Lung (tissue), 12 donors: ENCODE results near the gene C19orf12. TPM values are rescaled to one million over a fixed set of nuclear protein-coding genes. Genes with fewer than 3 reads are reported as not detected.

Source experiments
- ATAC-seq: fragments of 200-7000 bp; cut with Tn5 transposase; one replicate; pipeline ENCODE4 v1.9.1; 2020; ENCODE audit warnings: moderate number of reproducible peaks; ENCODE audit not compliant: insufficient read depth, low FRiP score
- DNase-seq, 3 donors: peaks; one replicate each; pipeline ENCODE4 v3.0.0-alpha.2; 2013 to 2017
- H3K27ac ChIP-seq, 2 donors: one replicate each; pipeline ENCODE4 v1.5.1; 2013; ENCODE audit warnings: mild to moderate bottlenecking in 2 of 2, moderate library complexity in 2 of 2, control low read depth in 1 of 2, inconsistent platforms in 1 of 2, low read depth in 1 of 2, low read length in 1 of 2
- H3K27me3 ChIP-seq, 3 donors: one replicate each; pipeline ENCODE4 v1.5.1; 2013; ENCODE audit warnings: low read length in 2 of 3; ENCODE audit not compliant: control insufficient read depth in 3 of 3, insufficient read depth in 3 of 3
- H3K36me3 ChIP-seq, 4 donors: one replicate each; pipeline ENCODE4 v1.5.1; 2013; ENCODE audit warnings: low read length in 4 of 4, mild to moderate bottlenecking in 1 of 4, moderate library complexity in 1 of 4; ENCODE audit not compliant: control insufficient read depth in 4 of 4, insufficient read depth in 4 of 4
- H3K4me1 ChIP-seq, 5 donors: one replicate each; pipeline ENCODE4 v1.5.1; 2013; ENCODE audit warnings: low read length in 5 of 5, mild to moderate bottlenecking in 2 of 5, moderate library complexity in 1 of 5; ENCODE audit not compliant: control insufficient read depth in 5 of 5, insufficient read depth in 5 of 5
- H3K4me3 ChIP-seq: one replicate; pipeline ENCODE4 v1.5.1; 2013; ENCODE audit warnings: mild to moderate bottlenecking, control low read depth, moderate library complexity
- H3K9ac ChIP-seq, 2 donors: one replicate each; pipeline ENCODE4 v1.5.1; 2013; ENCODE audit warnings: low read length in 2 of 2, control low read depth in 1 of 2; ENCODE audit not compliant: insufficient read depth in 1 of 2
- H3K9me3 ChIP-seq, 4 donors: one replicate each; pipeline ENCODE4 v1.5.1; 2013; ENCODE audit warnings: low read length in 3 of 4, mild to moderate bottlenecking in 1 of 4, moderate library complexity in 1 of 4; ENCODE audit not compliant: control insufficient read depth in 4 of 4, insufficient read depth in 3 of 4
- WGBS, 2 donors: extraction: QIAGEN DNeasy Blood & Tissue Kit; methylation state at CpG; one replicate each; pipeline ENCODE4 v1.1.7; 2013; 5-methylcytosine and 5-hydroxymethylcytosine counted together
- polyA plus RNA-seq, 2 donors: library from polyadenylated mRNA; stranded (reverse); fragments of 200-250 nt; gene quantifications; one replicate each; pipeline ENCODE4 v1.2.1, GENCODE V29; 2013
- total RNA-seq, 2 donors: library from RNA; depleted of rRNA in 1 of 2; stranded (reverse); fragments of >200 nt in 1 of 2; gene quantifications; one replicate each; pipeline ENCODE4 v1.2.1, GENCODE V29; 2014 to 2021
- TF ChIP-seq, protein P1 (sequence below): IDR thresholded peaks from 2 replicates; pipeline ENCODE4 v1.5.1; 2012; ENCODE audit warnings: mild to moderate bottlenecking; ENCODE audit errors: control extremely low read depth, extremely low read depth
- donor health status: control.
- donor health status: control.
- donor health status: Bipolar disorder and iron deficiency.
- donor health status: healthy.
- donor health status: DM: yes; HTN: yes; CAD: no.

The C19orf12 gene
- total and polyA plus RNA-seq, 4 donors, result 11.4 to 26.0 (median 17.7) TPM

DNA sequence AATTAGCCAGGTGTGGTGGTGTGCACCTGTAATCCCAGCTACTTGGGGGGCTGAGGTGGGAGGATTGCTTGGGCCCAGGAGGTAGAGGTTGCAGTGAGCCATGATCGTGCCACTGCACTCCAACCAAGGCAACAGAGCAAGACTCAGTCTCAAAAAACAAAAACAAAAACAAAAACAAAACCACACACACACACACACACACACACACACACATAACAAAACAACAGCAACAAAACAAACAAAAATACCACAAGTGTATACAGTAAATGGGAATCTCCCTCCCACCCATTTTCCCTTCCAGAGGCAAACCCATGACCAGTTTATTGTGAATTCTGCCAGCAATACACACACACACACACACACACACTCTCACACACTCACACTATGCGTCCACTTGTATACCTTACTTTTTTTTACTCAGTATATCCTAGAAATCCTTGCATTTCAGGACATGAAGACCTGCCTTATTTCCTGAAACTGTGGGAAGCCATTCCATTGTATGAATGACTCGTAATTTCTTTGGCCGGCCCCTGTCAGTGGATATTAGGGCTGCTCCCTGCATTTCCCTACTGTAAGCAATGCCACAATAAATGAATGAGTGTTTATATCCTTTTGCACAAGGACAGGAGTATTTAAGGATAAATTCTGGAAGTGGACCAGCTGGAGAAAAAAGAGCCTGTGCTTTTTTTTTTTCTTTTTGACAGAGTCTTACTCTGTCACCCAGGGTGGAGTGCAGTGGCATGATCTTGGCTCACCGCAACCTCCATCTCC lies 56.7 kb downstream of the C19orf12 start:
- TF ChIP-seq, protein P1, sequence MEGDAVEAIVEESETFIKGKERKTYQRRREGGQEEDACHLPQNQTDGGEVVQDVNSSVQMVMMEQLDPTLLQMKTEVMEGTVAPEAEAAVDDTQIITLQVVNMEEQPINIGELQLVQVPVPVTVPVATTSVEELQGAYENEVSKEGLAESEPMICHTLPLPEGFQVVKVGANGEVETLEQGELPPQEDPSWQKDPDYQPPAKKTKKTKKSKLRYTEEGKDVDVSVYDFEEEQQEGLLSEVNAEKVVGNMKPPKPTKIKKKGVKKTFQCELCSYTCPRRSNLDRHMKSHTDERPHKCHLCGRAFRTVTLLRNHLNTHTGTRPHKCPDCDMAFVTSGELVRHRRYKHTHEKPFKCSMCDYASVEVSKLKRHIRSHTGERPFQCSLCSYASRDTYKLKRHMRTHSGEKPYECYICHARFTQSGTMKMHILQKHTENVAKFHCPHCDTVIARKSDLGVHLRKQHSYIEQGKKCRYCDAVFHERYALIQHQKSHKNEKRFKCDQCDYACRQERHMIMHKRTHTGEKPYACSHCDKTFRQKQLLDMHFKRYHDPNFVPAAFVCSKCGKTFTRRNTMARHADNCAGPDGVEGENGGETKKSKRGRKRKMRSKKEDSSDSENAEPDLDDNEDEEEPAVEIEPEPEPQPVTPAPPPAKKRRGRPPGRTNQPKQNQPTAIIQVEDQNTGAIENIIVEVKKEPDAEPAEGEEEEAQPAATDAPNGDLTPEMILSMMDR, result no peak
- H3K36me3 ChIP-seq, result no peaks in the 10 kb centered on the region
- no peak for ATAC-seq
- no peak overlapping the region for H3K9ac ChIP-seq
- H3K4me1 ChIP-seq, result peaks cover 0 to 10% (median 2%) of the 10 kb centered on the region in 5 donors
- H3K4me3 ChIP-seq, result no peak overlapping the region
- DNase-seq, result no peak
- no peaks in the 10 kb centered on the region for H3K27me3 ChIP-seq
- no peak overlapping the region for H3K27ac ChIP-seq
- no peaks in the 10 kb centered on the region for H3K9me3 ChIP-seq
- WGBS, 2 donors, result 72 to 85% methylated on average over 5 of the region's 5 CpGs

DNA sequence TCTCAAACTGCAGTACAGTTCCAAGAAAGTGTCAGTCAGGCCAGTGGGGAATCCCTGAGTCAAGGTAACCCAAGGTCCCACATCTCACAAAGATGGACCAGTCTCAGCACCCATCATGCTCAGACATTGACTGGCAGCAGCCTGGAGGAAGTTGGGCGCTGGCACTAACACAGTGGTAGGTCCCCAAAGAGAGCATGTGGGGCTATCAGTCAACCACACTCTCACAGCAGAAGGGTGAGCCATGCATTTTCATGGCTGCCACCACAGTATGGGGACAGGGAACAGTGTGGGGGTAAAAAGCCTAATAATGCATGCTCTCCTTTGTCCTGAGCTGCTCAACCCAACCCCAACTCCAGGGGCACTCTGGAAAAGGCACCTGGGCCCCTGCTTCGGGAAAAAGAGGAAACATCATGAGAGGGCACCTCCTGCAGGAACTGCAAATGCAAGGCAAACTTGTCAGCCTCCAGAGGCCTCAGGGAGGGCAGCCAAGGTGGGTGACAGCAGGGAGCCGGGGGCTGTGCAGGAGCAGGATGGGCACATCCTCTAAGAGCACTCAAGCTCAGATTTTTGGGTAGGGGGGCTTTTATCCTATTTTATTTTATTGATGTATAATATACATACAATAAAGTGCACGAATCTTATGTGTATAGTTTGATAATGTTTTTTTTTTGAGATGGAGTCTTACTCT lies 59.3 kb downstream of the C19orf12 start:
- peaks cover 0 to 3% (median 0%) of the 10 kb centered on the region in 3 donors for H3K27me3 ChIP-seq
- H3K36me3 ChIP-seq, result no peaks in the 10 kb centered on the region
- no peaks in the 10 kb centered on the region for H3K9me3 ChIP-seq
- DNase-seq (no peak), ATAC-seq (no peak)
- no peak overlapping the region for H3K9ac ChIP-seq
- no peak overlapping the region for H3K4me3 ChIP-seq
- no peak overlapping the region for H3K27ac ChIP-seq
- no peaks in the 10 kb centered on the region for H3K4me1 ChIP-seq
- TF ChIP-seq, protein P1, result no peak
- 62 to 65% methylated on average over 4 of the region's 4 CpGs for WGBS, 2 donors

DNA sequence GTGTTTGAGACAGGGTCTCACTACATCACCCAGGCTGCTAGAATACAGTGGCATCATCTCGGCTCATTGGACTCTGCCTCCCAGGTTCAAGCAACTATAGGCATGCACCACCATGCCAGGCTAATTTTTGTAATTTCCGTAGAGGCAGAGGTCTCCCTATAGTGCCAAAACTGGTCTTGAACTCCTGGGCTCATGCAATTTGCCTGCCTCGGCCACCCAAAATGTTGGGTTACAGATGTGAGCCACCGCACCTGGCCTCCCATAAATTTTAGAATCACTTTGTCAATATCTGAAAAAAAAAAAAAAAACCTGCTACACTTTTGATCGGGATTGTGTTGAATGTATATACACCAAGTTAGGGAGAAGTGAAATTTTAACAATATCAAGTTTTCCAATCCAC lies 61.7 kb downstream of the C19orf12 start:
- WGBS, 2 donors, result 93 to 96% methylated on average over 5 of the region's 5 CpGs
- TF ChIP-seq, protein P1, result no peak
- no peak overlapping the region for H3K9ac ChIP-seq
- H3K36me3 ChIP-seq, result no peaks in the 10 kb centered on the region
- H3K4me3 ChIP-seq, result no peak overlapping the region
- H3K9me3 ChIP-seq, result no peaks in the 10 kb centered on the region
- no peak overlapping the region for H3K27ac ChIP-seq
- peaks cover 0 to 3% (median 0%) of the 10 kb centered on the region in 3 donors for H3K27me3 ChIP-seq
- DNase-seq, result no peak
- no peak for ATAC-seq
- no peaks in the 10 kb centered on the region for H3K4me1 ChIP-seq
